Stimulated activated CD4-positive, alpha-beta T cell treated with anti-CD3 and anti-CD28 coated beads, Interleukin-1b, Interleukin-23, amount 100 ng/mL, for 24 hours (primary cell): Measurements from ENCODE around the gene EME1.
"Not testable (repeated sequence)": the region's sequence is repeated elsewhere in the genome, so short reads cannot be mapped to it uniquely, and the experiment has no call there.

Source experiments
- DNase-seq, 4 experiments: peaks; one replicate each; pipeline ENCODE4 v3.0.0-alpha.2; 2020; ENCODE audit warnings: low read depth in 4 of 4, low spot score in 1 of 4

Gene EME1, protein sequence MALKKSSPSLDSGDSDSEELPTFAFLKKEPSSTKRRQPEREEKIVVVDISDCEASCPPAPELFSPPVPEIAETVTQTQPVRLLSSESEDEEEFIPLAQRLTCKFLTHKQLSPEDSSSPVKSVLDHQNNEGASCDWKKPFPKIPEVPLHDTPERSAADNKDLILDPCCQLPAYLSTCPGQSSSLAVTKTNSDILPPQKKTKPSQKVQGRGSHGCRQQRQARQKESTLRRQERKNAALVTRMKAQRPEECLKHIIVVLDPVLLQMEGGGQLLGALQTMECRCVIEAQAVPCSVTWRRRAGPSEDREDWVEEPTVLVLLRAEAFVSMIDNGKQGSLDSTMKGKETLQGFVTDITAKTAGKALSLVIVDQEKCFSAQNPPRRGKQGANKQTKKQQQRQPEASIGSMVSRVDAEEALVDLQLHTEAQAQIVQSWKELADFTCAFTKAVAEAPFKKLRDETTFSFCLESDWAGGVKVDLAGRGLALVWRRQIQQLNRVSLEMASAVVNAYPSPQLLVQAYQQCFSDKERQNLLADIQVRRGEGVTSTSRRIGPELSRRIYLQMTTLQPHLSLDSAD

GRCh38 chr17:50372758-50373556 is at the start of gene EME1, which contains the start of gene MRPL27:
Gene EME1 (plus strand): TSS chr17:50373229. CDS start chr17:50375209, 1,980 bp downstream.
Gene MRPL27 (minus strand): TSS chr17:50373184. CDS start chr17:50373170, 14 bp downstream.
- DNase-seq: peak; percentile 60 to 78 (median 72)

- DNase-seq: no peak
Measured at GRCh38 chr17:50325906-50326305, 47.1 kb upstream of the EME1 start.

GRCh38 chr17:50326831-50327364 is 46.1 kb upstream of the EME1 start:
- DNase-seq: no peak

- no peak for DNase-seq
Measured at GRCh38 chr17:50328363-50329325, 44.4 kb upstream of the EME1 start.

DNA sequence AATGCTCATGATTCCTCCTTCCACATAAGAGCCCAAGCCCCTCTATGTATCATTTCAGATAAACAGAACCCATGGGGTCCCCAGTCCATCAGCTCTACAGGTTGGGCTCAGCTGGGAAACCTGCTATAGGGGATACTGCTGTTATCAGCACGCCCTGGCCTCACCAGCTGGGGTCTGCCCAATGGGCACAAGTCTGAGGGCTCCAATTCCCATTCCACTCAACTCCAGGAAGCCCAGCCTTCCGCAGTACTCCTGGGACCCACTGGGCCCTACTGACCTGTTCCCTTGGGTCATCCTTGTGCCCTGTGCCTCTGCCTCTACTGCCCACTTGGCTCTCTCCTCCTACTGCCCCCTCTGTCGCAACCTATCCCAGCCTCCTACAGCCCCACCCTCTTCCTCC is 43.3 kb upstream of the EME1 start:
- no peak for DNase-seq

GRCh38 chr17:50330151-50330775 is 42.8 kb upstream of the EME1 start:
- no peak for DNase-seq

DNA sequence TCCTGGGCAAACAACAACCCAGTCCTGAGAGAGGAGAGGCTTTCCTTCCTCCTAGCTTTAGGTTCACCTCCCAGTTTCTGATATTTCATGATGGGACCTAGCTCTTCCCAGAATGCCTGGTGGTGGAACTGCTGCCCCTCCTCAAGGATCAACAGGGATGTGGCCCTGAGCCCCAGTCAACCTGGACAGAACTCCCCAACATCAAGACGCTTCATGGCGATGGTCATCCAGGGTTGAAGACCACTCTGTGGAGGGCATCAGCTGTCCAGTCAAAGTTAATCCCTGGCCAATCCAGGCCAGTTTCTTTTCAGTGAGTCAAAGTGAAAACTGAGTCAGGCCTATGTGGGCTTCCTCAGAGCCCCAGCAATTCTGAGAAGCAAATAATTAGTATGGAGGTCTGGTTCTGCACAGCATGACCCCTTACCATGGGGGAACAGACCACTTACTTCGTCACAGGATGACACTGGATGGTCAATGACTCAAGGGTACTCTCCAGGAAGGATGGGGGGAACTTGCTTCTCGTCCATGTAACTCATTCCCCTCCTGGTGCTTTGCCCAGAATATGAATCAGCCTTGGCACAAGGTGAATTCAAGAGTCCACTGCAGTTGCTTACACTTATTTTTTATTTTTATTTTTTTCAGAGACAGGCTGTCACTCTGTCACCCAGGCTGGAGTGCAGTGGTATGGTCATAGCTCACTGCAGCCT is 41.8 kb upstream of the EME1 start:
- DNase-seq: no peak

GRCh38 chr17:50332196-50332595 is 40.8 kb upstream of the EME1 start:
- no peak for DNase-seq

- DNase-seq: not testable (repeated sequence)
Measured at GRCh38 chr17:50333291-50334057, 39.6 kb upstream of the EME1 start.

GRCh38 chr17:50337956-50338355 is 35.1 kb upstream of the EME1 start:
- DNase-seq: no peak

DNA sequence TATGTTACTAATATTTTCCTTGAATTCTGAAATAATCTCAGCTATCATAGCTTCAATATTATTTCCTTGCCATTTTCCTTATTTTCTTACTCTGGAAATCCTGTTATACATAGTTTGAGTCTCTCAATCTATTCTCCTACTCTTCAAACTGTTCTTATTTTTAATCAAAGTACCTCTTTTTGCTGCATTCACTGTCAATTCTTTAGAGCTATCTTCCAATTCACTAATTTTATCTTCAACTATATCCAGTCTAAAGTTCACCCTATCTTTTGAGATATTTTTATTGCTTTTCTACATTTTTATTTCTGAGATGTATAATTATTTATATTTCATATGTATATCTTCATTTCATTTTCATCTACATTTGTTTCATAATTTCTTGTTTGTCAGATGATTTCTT is 34.4 kb upstream of the EME1 start:
- DNase-seq: no peak

DNA sequence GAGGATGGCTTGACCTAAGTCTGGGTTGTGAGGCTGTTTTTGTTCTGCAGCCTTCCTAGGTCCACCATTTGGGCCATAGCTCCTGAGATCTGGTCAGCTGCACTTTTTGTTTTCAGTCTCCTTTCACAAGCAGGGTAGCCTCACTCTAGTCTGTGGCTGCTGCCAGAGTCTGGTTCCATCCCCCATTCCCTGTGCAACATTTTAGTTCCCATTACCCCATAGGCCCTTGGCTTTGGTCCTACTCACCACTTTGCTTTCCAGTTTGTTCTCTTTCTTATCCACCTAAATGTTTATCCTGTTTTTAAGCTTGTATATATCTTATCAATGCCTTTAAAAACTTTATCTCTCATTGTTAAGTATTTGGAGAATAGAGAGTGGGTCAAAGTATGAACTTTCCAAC is 33.6 kb upstream of the EME1 start:
- no peak for DNase-seq

DNA sequence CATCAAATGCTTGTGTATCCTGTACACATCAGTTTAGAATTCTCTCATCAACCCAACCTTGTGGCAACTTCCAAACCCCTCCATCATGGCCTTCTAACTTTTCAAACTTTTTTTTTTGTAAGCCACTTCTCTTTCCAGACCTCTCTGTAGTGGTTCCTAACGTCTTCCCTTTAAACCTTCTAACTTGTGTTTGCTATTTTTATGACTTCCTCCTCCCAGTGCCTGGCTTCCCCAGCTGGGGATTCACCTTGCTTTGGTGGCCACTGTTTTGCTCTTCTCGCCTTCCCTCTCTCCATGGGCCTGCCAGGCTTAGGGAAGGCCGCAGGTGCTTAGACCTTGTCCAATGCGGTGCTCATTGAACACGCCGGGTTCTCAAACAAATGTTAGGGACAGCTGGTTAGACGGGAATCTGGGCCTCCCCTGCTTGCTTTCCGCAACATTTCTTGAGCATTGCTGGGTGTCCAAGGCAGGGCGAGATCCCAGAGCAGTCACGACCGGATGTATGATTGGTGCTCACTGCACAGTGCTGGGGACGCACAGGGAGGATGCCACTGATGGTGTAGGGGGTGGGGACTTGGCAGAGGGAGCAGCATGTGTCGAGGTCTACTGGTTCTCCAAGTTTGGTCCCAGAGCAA is 28.2 kb upstream of the EME1 start:
- no peak for DNase-seq

DNA sequence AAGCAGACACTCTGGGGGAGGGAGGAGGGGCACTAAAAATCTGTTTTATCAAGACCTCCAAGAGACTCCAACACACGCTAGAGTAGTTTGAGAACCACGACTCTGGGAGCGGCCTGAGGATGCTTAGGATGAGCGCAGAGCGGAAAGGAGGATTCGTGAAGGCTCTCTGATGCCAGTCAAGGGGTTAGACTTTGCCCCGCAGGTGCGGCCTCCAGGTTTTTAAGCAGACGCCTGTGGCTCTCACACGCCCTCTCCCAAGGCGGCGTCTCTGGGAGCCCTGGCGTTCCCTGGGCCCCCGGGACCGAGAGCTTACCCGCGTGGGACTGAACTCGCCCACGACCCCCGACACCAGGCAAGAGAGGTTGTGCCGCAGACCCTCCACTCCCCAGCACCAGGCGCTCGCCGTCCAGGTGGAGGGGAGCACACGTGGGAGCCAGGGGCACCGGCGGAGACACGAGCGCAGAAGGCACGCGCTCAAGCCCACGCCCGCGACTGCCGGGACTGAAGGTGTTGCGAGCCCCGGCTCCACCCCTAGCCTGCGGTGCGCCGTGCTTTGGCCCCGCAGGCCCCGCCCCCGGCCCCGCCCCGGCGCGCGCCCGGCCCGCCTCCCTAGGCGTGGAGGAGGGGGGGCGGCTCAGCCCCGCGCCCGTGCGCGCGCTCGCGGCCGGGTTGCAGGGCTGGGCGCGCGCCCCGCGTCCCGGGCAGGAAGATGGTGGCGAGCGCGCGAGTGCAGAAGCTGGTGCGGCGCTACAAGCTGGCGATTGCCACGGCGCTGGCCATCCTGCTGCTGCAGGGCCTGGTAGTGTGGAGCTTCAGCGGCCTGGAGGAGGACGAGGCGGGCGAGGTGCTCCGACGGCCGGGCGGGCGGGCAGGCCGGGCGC is 27.4 kb upstream of the EME1 start, which contains the start of gene XYLT2:
XYLT2 (plus strand) TSS at position 695 of the 881 bp plus-strand sequence; CDS start at position 710, 15 bp downstream.
- DNase-seq: peak; percentile 69 to 89 (median 86)

DNA sequence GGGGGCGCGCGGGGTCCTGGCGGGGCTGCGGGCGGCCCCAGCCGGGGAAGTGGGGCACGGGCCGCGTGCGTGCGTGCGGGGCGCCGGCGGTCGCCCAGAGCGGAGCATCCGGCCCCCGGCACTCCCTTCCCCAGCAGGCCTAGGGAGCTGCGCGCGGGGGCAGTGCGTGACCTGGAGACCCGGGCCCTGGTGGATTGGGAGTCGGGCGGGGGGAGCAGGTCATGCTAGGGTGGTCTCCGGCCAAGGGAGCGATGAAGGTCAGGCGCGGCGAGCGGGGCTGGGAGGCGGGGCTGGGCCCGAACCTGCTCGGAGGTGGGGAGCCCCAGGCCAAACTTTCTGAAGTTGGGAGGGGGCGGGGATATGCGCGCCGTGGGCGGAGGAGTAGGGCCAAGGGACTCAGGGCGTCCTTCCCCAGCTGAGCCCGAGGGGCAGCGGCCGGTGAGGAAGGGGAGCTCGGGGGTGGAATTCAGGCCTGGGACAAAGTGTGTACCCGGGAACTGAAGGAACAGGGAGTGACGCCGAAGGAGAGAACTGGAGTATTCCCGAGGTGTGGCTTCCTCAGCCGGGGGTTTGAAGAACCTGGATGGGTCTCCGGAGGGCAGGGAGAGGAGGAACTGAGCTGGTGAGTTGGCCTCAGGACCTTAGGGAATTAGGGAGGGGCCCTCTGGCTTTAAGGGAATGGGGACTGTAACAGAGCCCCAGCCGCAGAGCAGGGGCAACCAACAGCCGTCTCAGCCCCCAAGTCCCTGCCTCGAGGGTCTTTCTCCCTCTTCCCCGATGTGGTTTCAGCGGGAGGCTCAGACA is 26.5 kb upstream of the EME1 start:
- peak in 3 of 4 experiments; percentile 18 to 51 (median 32) for DNase-seq
